Mammary epithelial cell (primary cell): ENCODE data around the gene ITGAD.
A peak's percentile ranks its signal among the peaks of the same experiment; 100 is the strongest.

Experiments
- EZH2 ChIP-seq: IDR thresholded peaks from 2 replicates; pipeline ENCODE4 v1.6.1; 2012; ENCODE audit warnings: low read length, inconsistent platforms, borderline replicate concordance
- TF ChIP-seq, protein P1 (sequence below), 2 donors: IDR thresholded peaks in 1 of 2; conservative IDR thresholded peaks in 1 of 2; 2 replicates each; pipeline ENCODE4 v1.5.1; 2011 to 2012; ENCODE audit warnings: inconsistent platforms in 2 of 2, low read length in 2 of 2, mild to moderate bottlenecking in 2 of 2, control low read depth in 1 of 2, low read depth in 1 of 2; ENCODE audit not compliant: insufficient read depth in 1 of 2; ENCODE audit errors: extremely low read depth in 1 of 2

DNA sequence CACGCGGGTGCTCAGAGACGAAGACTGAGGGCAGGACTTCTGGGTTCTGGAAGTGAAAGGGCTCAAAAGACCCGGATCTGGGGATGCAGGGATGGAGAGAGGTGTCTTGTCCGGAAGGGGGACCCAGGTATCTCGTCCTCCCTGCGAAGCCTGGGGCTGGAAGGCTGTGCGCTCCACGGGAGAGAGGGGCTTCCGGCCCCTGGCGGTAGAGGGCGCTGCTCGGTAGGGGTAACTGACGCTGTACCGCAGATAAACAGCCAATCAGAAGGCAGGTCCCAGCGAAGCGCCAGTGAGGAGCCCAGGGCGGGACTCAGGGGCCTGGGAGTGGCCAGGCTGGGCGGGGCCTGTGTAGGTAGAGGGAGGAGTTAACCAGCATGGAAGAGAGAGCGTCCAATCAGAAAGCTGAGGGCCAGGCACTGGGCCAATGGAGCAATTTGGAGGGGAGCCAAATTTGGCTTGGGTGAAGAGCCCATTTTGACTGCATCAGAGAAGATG is 79.6 kb downstream of the ITGAD start:
- TF ChIP-seq, protein P1, sequence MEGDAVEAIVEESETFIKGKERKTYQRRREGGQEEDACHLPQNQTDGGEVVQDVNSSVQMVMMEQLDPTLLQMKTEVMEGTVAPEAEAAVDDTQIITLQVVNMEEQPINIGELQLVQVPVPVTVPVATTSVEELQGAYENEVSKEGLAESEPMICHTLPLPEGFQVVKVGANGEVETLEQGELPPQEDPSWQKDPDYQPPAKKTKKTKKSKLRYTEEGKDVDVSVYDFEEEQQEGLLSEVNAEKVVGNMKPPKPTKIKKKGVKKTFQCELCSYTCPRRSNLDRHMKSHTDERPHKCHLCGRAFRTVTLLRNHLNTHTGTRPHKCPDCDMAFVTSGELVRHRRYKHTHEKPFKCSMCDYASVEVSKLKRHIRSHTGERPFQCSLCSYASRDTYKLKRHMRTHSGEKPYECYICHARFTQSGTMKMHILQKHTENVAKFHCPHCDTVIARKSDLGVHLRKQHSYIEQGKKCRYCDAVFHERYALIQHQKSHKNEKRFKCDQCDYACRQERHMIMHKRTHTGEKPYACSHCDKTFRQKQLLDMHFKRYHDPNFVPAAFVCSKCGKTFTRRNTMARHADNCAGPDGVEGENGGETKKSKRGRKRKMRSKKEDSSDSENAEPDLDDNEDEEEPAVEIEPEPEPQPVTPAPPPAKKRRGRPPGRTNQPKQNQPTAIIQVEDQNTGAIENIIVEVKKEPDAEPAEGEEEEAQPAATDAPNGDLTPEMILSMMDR (conservative IDR thresholded peaks at IDR 0.05 in 1 of 2, IDR thresholded peaks at IDR 0.05 in 1 of 2; ENCODE audit: extremely low read depth in 1 of 2, insufficient read depth in 1 of 2, low read depth in 1 of 2, low read length in 2 of 2) = peak; percentile 84
- TF ChIP-seq EZH2 = no peak
